Calu3 (cell line): ENCODE results near the gene MROH9. TPM values are rescaled to one million over a fixed set of nuclear protein-coding genes. Genes with fewer than 3 reads are reported as not detected.

Experiments
- BruUV-seq: library from RNA; stranded (reverse); fragments of 400-500 nt; replicated peaks from 2 replicates; lab custom pipeline; 2021; lab: Mats Ljungman, UMichigan
- CTCF ChIA-PET: fragments of 300-600 bp; sonication (Branson Sonifier 250); formaldehyde crosslinking; loops from one replicate; lab custom pipeline; 2022; ENCODE audit warnings: antibody characterized with exemption; lab: Charles Lee
- DNase-seq: peaks from one replicate; pipeline ENCODE4 v3.0.0; 2022
- H3K27ac Mint-ChIP-seq: one replicate; pipeline ENCODE4 v1.8.0; 2022; ENCODE audit warnings: mixed read lengths; ENCODE audit not compliant: unreplicated experiment
- H3K27me3 Mint-ChIP-seq: one replicate; pipeline ENCODE4 v1.8.0; 2022; ENCODE audit warnings: mixed read lengths; ENCODE audit not compliant: unreplicated experiment
- H3K36me3 Mint-ChIP-seq: one replicate; pipeline ENCODE4 v1.8.0; 2022; ENCODE audit warnings: mild to moderate bottlenecking, moderate library complexity, mixed read lengths; ENCODE audit not compliant: insufficient read depth, unreplicated experiment
- H3K4me1 Mint-ChIP-seq: one replicate; pipeline ENCODE4 v1.8.0; 2022; ENCODE audit warnings: mild to moderate bottlenecking, low read depth, mixed read lengths; ENCODE audit not compliant: unreplicated experiment
- H3K4me3 Mint-ChIP-seq: one replicate; pipeline ENCODE4 v1.8.0; 2022; ENCODE audit warnings: mild to moderate bottlenecking, low read depth, moderate library complexity, mixed read lengths; ENCODE audit not compliant: unreplicated experiment
- H3K9me3 Mint-ChIP-seq: one replicate; pipeline ENCODE4 v1.8.0; 2022; ENCODE audit warnings: low read depth, mixed read lengths; ENCODE audit not compliant: unreplicated experiment
- CTCF ChIP-seq: fragments of 200-600 bp; IDR thresholded peaks from one replicate; pipeline ENCODE4 v1.8.0; 2022; ENCODE audit warnings: antibody characterized with exemption; ENCODE audit not compliant: unreplicated experiment
- intact Hi-C: fragments of 100-400 bp; cut with micrococcal nuclease; formaldehyde crosslinking; loops from one replicate; pipeline ENCODE4 v1.10.0; 2022; ENCODE audit not compliant: unreplicated experiment
- total RNA-seq: library from RNA; stranded (reverse); gene quantifications from 2 replicates; pipeline ENCODE4 v1.2.3, GENCODE V29; 2022

The MROH9 gene
- total RNA-seq, 1 experiment from 2014 or later, result not detected

DNA sequence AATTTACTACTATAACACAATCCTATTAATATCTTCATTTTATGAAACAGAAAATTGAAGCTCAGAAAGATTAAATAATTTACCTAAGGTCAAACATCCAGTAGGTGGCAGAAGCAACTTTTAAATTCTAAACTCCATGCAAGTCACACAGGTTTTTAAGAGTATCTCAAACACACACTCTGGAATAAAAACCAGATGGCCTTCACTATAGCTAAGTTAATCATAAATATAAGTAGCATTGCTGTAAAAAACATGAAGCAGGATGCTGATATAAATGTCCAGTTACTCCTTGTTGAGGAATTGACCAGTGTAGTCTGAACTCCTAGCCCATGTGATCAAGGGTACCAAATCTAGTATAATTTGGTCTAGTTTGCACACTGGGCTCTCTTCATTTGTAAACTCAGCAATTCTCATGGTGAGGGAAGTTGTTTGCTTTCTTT, 146.0 kb downstream of the MROH9 start:
- Mint-ChIP-seq H3K4me1 (no peaks in the 10 kb centered on the region), H3K27ac (no peak overlapping the region), H3K36me3 (no peaks in the 10 kb centered on the region), H3K9me3 (no peaks in the 10 kb centered on the region), H3K4me3 (no peak overlapping the region), H3K27me3 (peaks cover 14% of the 10 kb centered on the region)
- BruUV-seq, result no TSS peak
- CTCF ChIA-PET, result interaction anchor here (1.0 to 2.4 kb wide), 7 partner anchors 9 to 232 kb away, joined by 3 to 24 read pairs (median 6); partner anchors contain the start of genes FMO3 and FMO4
- intact Hi-C loops, result loop anchor here (1.0 to 5.0 kb wide), 4 partner anchors 107 to 321 kb away; no protein-coding TSS in a partner anchor
- DNase-seq, result no peak
- no peak for TF ChIP-seq CTCF

DNA sequence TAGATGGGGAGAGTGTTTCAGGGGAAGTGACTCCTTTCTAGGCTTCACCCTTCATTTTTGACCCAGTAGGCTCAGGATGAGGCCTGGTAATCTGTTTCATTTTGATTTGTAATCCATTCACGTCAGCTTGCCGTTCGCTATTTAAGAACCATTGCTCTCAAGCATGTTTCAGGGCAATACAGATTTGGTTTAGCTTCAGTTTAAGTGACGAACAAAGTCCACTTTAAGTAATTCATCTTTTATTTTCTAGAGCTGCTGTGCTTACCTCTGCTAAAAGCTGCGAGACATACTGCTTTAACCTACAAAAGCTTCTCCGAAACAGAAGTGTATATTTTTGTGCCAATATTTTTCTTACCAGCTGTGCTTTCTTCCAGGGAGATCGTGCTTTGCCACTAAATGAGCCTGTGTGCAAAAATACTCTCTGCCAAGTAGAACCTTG, 146.4 kb downstream of the MROH9 start:
- H3K9me3 Mint-ChIP-seq, result no peaks in the 10 kb centered on the region
- no peak overlapping the region for H3K27ac Mint-ChIP-seq
- no peak overlapping the region for H3K4me3 Mint-ChIP-seq
- H3K36me3 Mint-ChIP-seq, result no peaks in the 10 kb centered on the region
- no peaks in the 10 kb centered on the region for H3K4me1 Mint-ChIP-seq
- CTCF ChIA-PET, result interaction anchor here (0.6 to 2.4 kb wide), 9 partner anchors 9 to 660 kb away, joined by 3 to 24 read pairs (median 6); partner anchors contain the start of genes FMO3 and FMO4
- BruUV-seq, result no TSS peak
- TF ChIP-seq CTCF, result no peak
- H3K27me3 Mint-ChIP-seq, result peaks cover 14% of the 10 kb centered on the region
- intact Hi-C loops, result loop anchor here (1.0 to 5.0 kb wide), 4 partner anchors 107 to 321 kb away; no protein-coding TSS in a partner anchor
- no peak for DNase-seq

DNA sequence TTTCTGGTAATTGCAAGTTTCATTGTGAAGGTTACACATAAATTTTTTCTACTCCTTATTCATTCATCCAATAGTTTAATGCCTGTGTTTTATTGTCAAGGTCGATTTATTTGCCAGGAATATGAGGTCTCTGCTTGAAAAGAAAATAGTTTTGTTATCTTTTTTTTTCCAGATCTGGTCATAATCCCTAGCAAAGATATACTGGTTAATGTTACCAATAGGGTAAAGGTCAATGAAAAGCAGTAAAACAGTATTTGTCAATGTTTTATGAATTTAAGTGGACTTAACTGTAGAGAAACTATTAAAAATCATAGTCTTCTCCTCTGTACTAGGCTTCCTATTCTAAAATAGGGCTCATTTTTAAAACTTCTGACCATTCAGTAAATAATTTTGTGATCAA, 147.3 kb downstream of the MROH9 start:
- H3K27me3 Mint-ChIP-seq, result peaks cover 14% of the 10 kb centered on the region
- no peak for TF ChIP-seq CTCF
- no peaks in the 10 kb centered on the region for H3K4me1 Mint-ChIP-seq
- no peaks in the 10 kb centered on the region for H3K36me3 Mint-ChIP-seq
- no peaks in the 10 kb centered on the region for H3K9me3 Mint-ChIP-seq
- no TSS peak for BruUV-seq
- no peak overlapping the region for H3K4me3 Mint-ChIP-seq
- intact Hi-C loops, result loop anchor here (5.0 kb wide), 1 partner anchor 320 kb away; no protein-coding TSS in a partner anchor
- CTCF ChIA-PET, result no interaction called here
- H3K27ac Mint-ChIP-seq, result no peak overlapping the region
- no peak for DNase-seq

- H3K4me1 Mint-ChIP-seq, result no peaks in the 10 kb centered on the region
- no peaks in the 10 kb centered on the region for H3K36me3 Mint-ChIP-seq
- no peak for TF ChIP-seq CTCF
- DNase-seq, result no peak
- H3K27ac Mint-ChIP-seq, result no peak overlapping the region
- intact Hi-C loops, result loop anchor here (5.0 kb wide), 1 partner anchor 319 kb away; no protein-coding TSS in a partner anchor
- H3K9me3 Mint-ChIP-seq, result no peaks in the 10 kb centered on the region
- no TSS peak for BruUV-seq
- CTCF ChIA-PET, result no interaction called here
- H3K27me3 Mint-ChIP-seq, result peaks cover 14% of the 10 kb centered on the region
- no peak overlapping the region for H3K4me3 Mint-ChIP-seq
These were observed 147.9 kb downstream of the MROH9 start for GRCh38 chr1:171083222-171083621.
